Lower lobe of right lung (tissue), 2 donors: ENCODE results near the gene NTHL1. TPM values are rescaled to one million over a fixed set of nuclear protein-coding genes. Genes with fewer than 3 reads are reported as not detected.

ENCODE experiments used
- ATAC-seq, 2 donors: fragments of 200-7000 bp; cut with Tn5 transposase; one replicate each; pipeline ENCODE4 v1.9.1; 2020 to 2022; ENCODE audit warnings: mild to moderate bottlenecking in 2 of 2, moderate library complexity in 2 of 2
- DNase-seq: peaks from one replicate; pipeline ENCODE4 v3.0.0-alpha.2; 2020
- H3K27ac ChIP-seq: fragments of 200-600 bp; one replicate; pipeline ENCODE4 v1.8.0; 2022
- H3K27me3 ChIP-seq: fragments of 200-600 bp; one replicate; pipeline ENCODE4 v1.8.0; 2022; ENCODE audit warnings: low read depth
- H3K36me3 ChIP-seq: fragments of 200-600 bp; one replicate; pipeline ENCODE4 v1.8.0; 2022; ENCODE audit warnings: mild to moderate bottlenecking
- H3K4me1 ChIP-seq: fragments of 200-600 bp; one replicate; pipeline ENCODE4 v1.8.0; 2022
- H3K4me3 ChIP-seq: fragments of 200-600 bp; one replicate; pipeline ENCODE4 v1.8.0; 2022; ENCODE audit warnings: mild to moderate bottlenecking
- H3K9me3 ChIP-seq: fragments of 200-600 bp; one replicate; pipeline ENCODE4 v1.8.0; 2022
- CTCF ChIP-seq: fragments of 200-600 bp; IDR thresholded peaks from one replicate; pipeline ENCODE4 v1.8.0; 2022; ENCODE audit warnings: antibody characterized with exemption, mild to moderate bottlenecking
- intact Hi-C: fragments of 100-400 bp; cut with DNase I; formaldehyde crosslinking; loops from one replicate; pipeline ENCODE4 v1.11.0; 2022
- total RNA-seq: library from RNA; stranded (reverse); fragmentation: NEBNext Ultra II Directional; extraction: Animal tissue kit (Norgen Biotek cat#: 25700); gene quantifications from one replicate; pipeline ENCODE4 v1.2.1, GENCODE V29; 2021
- donor health status: DM: no; HTN: yes; CAD: no; lungs with severe emphysema.

NTHL1 gene
- total RNA-seq, 1 donor from 2014 or later, result 24.3 TPM

- H3K27me3 ChIP-seq, result no peaks in the 10 kb centered on the region
- peaks cover 94% of the 10 kb centered on the region for H3K36me3 ChIP-seq
- H3K4me3 ChIP-seq, result no peak overlapping the region
- ATAC-seq, result no peak
- DNase-seq, result no peak
- no peaks in the 10 kb centered on the region for H3K9me3 ChIP-seq
- no peak for TF ChIP-seq CTCF
- peaks cover 6% of the 10 kb centered on the region for H3K4me1 ChIP-seq
- no peak overlapping the region for H3K27ac ChIP-seq
- intact Hi-C loops, result no loop called here
Observed at GRCh38 chr16:2092866-2093265, 45.2 kb upstream of the NTHL1 start.

- H3K4me1 ChIP-seq, result peaks cover 6% of the 10 kb centered on the region
- H3K9me3 ChIP-seq, result no peaks in the 10 kb centered on the region
- intact Hi-C loops, result no loop called here
- H3K4me3 ChIP-seq, result no peak overlapping the region
- H3K27ac ChIP-seq, result no peak overlapping the region
- TF ChIP-seq CTCF, result no peak
- DNase-seq (no peak), ATAC-seq (no peak)
- H3K27me3 ChIP-seq, result no peaks in the 10 kb centered on the region
- H3K36me3 ChIP-seq, result peaks cover 95% of the 10 kb centered on the region
Observed at GRCh38 chr16:2092256-2092620, 44.6 kb upstream of the NTHL1 start.

- Histone ChIP-seq H3K4me3 (peak overlapping the region; percentile 25), H3K4me1 (peaks cover 6% of the 10 kb centered on the region), H3K27ac (peak overlapping the region; percentile 64), H3K36me3 (peaks cover 95% of the 10 kb centered on the region), H3K9me3 (no peaks in the 10 kb centered on the region), H3K27me3 (no peaks in the 10 kb centered on the region)
- intact Hi-C loops, result no loop called here
- no peak for TF ChIP-seq CTCF
- DNase-seq, result no peak
- no peak for ATAC-seq
Observed at GRCh38 chr16:2091547-2092255, 44.1 kb upstream of the NTHL1 start.

GRCh38 chr16:2090777-2091546 lies 43.3 kb upstream of the NTHL1 start:
- Histone ChIP-seq H3K9me3 (no peaks in the 10 kb centered on the region), H3K4me1 (peaks cover 6% of the 10 kb centered on the region), H3K27me3 (no peaks in the 10 kb centered on the region), H3K27ac (peak overlapping the region; percentile 64), H3K36me3 (peaks cover 95% of the 10 kb centered on the region), H3K4me3 (peak overlapping the region; percentile 25)
- intact Hi-C loops, result no loop called here
- ATAC-seq, result peak; percentile 89 to 90
- TF ChIP-seq CTCF, result peak; percentile 42
- DNase-seq, result peak; percentile 87

- Histone ChIP-seq H3K27me3 (no peaks in the 10 kb centered on the region), H3K4me1 (peaks cover 6% of the 10 kb centered on the region), H3K4me3 (no peak overlapping the region), H3K9me3 (no peaks in the 10 kb centered on the region), H3K27ac (no peak overlapping the region), H3K36me3 (peaks cover 95% of the 10 kb centered on the region)
- ATAC-seq (peak; percentile 0 to 3), DNase-seq (no peak)
- TF ChIP-seq CTCF, result no peak
- intact Hi-C loops, result no loop called here
Observed at GRCh38 chr16:2090481-2090776, 42.8 kb upstream of the NTHL1 start.
